ENCODE data around the gene HSBP1. TPM values are rescaled to one million over a fixed set of nuclear protein-coding genes. Genes with fewer than 3 reads are reported as not detected.

The HSBP1 gene
- total RNA-seq, 1 donor from 2014 or later: 176 TPM

DNA sequence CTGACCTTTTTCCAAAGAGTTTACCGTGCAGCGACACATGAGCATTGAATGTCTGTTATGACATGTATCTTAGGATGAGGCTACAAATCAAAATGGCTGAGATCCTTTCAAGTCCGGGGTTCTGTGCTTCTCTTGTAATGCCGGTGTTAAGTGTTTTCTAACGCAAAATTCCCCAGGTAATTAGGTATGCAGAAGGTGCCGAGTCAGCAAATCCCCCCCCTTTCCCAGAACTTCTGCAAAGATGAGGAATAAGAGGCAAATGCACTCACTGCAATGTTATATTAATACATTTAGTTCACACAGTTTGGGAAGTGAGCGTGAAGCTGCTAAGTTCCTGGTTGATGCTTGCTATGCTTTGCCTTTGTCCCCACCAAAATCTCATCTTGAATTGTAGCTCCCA, 54.9 kb downstream of the HSBP1 start:
- ATAC-seq: no peak
- no peak for DNase-seq
- intact Hi-C loops (cut with micrococcal nuclease): no loop called here

DNA sequence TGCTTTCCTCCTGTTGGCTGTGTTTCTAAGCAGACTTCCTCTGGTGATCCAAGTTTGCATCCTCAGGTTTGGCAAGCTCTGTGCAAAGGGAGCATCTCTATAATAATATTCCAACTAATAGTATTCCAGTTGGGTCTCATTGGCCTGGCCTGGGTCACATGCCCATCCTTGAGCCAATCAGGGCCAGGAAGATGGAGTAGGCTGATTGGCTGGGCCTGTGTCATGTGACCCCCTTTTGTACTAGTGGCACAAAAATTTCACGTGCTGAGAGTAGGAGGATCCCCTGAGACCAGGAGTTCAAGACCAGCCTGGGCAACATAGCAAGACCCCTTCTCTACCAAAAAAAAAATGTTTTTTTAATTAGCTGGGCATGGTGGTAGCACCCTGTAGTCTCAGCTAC, 55.9 kb downstream of the HSBP1 start:
- DNase-seq (no peak), ATAC-seq (no peak)
- intact Hi-C loops (cut with micrococcal nuclease): no loop called here

Other genes starting within 250 kb of the HSBP1 start
- 49.0 TPM for gene MLYCD, start 91.1 kb downstream of the HSBP1 start, total RNA-seq
- gene OSGIN1, start 145.3 kb downstream of the HSBP1 start, total RNA-seq: 4.7 TPM
- gene NECAB2, start 160.3 kb downstream of the HSBP1 start, total RNA-seq: 0.84 TPM
- gene SLC38A8, start 234.8 kb downstream of the HSBP1 start, total RNA-seq: 2.0 TPM